HG03097 (cell line): ENCODE data around the gene PRKCH.

ENCODE experiments used
- ATAC-seq: cut with Tn5 transposase; IDR thresholded peaks from one replicate; pipeline ENCODE4 v1.9.1; 2021; ENCODE audit not compliant: unreplicated experiment, low FRiP score

The PRKCH gene

DNA sequence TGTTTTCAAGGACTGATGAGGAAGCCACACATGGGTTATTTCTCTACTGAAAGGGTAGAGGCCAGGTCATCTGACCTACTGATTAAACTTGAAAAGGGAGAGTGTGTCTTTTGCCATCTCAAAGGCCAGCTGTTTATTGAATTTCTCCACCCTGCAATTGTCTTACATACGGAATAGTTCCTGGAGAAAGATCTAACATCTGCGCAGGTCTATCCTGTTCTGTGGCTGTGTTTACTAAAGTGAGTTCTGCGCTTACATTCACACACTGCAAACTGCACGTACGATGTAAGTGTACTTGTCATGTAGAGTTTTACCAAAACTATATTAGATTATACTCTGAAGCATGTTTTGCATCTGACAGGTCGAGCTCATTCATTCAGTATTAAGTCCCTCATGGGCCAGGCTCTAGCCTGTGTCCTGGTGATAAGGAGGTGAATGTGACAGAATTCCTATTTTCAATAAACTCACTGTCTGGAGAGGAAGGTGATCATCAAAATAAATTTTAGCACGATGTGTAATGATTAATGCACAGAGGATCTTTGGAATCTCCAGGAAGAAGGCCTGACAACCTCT is 96.6 kb downstream of the PRKCH start:
- ATAC-seq, result no peak

DNA sequence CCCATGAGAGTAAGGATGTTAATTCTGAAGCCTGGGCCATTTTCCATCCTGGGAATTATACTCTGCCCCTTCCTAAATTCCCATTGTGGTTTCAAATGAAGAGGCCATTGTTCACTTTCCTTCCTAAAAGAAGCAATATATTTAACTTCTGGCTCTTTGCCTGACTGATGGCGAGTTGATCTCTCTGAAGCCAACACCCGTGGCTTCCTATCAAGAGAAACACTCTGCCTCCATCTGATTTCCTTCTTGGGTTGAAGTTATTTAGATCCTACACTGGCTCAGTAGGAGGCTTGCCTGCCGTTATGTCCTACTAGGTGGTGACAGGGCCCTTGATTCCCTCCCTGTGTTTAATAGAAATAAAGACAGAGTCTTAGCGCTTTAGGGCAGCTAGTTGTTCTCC is 97.4 kb downstream of the PRKCH start:
- no peak for ATAC-seq

DNA sequence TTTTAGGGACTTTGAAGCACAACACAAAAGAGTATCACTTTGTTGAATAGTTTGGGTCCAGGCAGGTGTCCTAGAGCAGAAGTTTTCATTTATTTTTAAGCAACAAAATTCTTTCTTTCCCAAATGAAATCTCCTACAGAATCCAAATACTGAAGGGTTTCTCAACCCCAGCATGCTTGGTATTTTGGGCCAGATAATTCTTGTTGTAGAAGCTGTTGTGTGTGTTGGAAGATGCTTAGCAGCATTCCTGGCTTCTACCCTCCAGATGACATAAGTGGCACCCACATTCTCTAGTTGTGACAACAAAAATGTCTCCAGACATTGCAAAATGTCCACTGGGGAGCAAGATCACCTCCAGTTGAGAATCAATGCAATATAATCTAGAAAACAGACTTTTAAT is 97.8 kb downstream of the PRKCH start:
- ATAC-seq, result no peak

DNA sequence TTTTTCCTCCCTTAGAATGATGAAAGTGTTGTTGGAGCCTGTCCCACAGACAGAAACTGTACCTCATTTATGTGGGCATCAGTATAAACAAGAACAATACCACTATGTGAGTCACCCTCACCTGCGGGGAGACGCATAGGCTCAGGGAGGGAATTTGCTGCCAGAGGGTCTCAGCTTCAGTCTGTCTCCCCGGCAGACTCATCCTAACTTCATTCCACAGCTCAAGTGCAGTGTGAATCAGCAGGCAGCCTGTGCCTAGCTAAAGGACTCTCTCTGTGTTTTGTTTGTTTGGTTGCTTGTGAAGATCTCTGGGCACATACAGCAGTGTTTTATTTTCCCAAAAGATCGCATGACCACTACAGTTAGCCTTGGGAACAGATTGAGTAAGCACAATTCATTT is 98.9 kb downstream of the PRKCH start:
- no peak for ATAC-seq

DNA sequence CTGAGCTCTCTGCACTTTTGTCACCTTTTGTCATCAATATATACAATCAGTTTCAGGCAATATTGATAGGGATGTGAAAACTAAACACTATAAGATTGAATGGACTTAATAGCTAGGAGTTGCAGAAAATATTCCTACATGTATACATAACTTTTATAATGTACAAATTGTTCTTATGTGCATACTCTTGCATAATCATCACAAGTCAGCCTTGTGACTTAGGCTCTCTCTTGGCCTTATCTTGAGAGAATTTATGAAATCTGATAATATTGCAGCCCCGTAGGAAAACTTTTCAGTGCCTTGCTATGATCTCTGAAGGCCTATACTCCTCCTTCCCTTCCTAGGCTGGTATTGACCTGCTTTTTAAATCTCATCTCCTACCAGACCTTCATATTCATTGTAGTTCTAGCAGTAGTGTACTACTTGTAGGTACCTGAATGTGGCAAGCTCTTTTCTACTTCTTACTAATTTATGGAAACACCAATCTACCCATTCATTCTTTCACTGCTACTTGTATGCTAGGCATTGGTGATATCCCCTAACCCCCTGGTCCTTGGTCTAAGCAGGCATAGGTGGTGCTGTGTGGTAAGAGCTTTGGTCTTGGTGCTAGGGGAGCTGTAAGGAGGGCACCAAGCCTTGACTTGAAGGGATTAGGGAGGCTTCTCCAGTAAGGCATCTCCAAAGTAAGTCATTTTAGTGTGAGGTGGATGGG is 100.0 kb downstream of the PRKCH start:
- no peak for ATAC-seq

DNA sequence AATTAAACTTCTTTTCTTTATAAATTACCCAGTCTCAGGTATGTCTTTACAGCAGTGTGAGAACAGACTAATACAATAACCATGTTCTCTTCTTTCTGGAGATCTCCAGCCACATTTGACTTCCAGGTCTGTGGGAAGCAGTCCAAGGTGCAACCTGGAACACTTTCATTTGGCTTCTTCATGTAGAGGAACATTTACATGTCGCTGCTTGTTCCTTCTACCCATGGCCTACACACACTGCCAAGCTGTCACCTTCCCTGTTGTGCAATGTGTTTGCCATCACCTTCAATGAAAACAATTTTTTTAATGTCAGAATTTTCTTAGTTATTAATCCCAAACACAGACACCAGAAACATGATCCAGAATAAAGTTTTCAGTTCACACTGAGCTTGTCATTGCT is 104.7 kb downstream of the PRKCH start:
- no peak for ATAC-seq

DNA sequence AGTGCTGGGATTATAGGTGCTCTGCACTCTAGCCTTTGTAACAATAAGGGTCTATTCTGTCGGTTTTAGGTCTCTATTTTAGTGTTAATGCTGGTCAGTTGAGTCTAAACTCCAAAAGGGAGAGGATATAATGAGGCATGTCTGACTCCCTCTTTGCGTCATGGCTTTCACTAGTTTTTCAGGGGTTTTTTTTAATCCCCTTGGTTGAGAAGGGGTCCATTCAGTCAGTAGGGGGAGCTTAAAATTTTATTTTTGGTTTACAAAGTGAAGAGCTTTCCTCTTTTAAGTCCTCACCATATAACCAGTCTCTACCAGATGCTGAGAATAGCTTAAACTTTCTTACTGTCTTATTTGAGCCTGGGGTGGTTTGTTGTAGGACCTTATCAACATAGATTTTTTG is 106.9 kb downstream of the PRKCH start:
- no peak for ATAC-seq

DNA sequence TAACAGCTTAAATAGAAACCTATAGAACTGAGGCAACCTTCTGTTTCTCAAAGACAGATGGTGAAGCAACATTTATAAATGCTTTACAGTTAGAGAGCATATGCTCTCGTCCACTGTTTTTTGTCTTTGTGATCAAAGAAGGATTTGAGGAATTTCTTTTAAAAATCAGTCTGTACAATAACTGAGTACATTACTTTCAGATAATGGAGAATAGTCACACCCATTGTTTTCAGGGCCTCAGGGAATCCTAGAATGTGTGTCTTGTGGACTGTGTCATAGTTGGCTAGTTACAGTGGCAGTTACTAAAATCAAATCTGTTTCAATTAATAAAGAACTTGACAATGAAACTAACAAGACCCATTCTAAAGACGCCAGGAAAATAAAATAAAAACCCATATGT is 107.9 kb downstream of the PRKCH start:
- no peak for ATAC-seq

DNA sequence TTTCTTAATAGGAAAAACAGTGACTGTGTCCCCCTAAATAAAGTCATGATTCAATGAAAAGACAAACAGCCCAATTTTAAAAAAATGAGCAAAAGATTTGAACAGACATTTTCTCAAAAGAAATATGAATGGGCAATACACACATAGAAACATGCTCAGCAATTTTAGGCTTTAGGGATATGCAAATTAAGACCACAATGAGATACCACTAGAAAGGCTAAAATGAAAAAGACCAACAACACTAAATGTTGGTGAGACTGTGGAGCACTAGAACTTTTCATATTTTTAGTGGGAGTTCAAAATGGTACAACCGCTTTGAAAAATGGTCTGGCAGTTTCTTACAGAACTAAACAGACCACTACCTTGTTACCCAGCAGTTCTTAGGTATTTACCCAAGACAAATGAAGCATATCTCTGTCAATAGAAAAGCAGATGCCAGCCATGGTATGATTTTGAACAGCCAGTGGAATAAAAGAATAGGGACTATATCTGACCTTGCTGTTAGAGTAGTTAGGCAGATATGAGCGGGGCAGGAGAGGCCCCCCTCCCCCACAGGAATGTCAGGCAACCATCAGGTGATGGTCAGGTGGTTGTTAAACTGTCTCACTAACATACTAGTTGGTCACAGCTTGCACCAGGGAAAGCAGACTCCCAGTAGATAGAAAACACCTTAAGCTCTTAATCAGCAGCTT is 108.8 kb downstream of the PRKCH start:
- no peak for ATAC-seq

DNA sequence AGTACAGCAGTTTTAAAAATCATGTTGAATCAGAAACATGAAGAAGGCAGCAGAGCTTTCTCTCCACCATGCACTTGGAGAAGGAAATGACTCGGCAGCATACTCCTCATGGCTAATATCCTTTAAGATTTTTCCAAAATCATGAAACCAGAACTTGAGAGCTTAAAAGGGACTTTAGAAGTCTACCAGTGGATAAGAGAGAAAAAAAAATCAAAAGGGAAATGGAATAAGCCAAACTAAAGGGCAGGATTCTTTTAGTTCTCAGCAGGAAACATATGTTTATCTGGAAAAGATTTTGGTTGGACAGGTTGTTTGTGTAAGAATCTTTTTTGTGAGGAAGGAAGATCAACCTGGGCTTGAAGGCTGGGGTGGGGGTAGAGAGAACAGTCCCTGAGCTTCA is 111.8 kb downstream of the PRKCH start:
- ATAC-seq, result no peak

DNA sequence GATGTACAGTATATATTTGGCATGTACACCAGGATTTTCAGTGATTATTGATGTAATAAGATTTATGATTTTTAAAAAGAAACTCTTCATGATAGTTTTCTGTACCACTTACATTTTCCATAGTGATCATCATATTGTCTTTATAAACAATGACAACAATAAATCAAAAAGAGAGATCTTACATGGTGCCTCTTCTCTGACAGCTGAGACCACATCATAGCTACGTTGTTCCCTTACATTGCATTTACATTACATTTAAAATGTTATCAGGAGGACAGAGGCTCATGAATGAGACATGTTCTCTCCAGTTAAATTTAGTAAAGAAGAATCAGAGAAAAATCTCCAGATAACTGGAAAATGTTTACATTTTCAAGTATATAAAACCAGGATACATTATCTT is 112.4 kb downstream of the PRKCH start:
- ATAC-seq, result no peak

DNA sequence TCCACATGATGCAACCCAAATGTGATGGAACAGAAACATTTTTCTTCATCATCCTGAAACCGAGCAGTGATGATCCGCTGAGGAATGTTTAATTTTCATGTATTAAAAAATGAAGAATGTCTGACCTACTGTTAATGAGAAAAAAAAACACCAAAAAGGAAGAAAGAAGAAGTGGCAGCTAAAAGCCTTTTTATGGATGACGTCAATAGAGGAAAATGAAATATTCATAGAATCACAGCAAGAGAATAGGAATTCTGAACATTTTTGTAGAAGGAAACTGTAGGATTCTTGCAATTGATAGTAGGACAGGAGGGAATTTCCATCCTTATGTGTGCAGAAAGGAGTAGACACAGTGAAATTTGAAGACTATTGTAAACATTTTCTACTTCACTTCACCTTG is 112.9 kb downstream of the PRKCH start:
- no peak for ATAC-seq

DNA sequence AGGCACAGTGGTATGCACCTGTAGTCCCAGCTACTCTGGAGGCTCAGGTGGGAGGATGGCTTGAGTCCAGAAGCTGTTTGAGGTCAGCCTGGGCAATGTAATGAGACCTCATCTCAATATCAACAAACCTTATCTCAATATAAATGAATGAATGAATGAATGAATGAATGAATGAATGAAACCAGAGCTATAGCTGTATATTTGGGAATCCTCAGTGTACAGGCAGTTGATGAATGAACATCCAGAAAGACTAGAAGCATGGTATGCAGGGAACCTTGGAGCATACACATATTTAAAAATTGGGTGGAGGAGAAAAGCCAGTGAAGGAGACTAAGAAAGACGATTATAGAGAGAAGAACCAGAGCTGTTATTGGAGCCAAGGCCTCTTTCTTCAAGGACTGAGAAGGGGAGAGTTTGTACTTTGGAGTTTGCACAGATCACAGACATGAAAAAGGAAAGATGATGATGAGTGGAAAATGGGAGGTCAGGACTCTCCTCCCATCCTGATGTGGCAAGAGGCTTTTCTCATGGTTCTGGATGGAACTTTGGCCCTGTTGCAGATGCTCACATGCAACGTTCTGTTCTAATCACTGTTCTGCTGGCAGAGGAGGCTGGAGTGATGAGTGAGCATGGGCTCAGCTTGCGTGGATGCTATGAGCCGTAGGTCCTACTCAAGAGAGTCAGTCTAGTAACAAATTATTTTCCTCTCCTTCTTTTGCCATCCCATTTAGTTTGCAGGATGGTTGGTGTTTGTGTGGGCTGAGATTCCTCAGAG is 114.4 kb downstream of the PRKCH start:
- ATAC-seq, result no peak

DNA sequence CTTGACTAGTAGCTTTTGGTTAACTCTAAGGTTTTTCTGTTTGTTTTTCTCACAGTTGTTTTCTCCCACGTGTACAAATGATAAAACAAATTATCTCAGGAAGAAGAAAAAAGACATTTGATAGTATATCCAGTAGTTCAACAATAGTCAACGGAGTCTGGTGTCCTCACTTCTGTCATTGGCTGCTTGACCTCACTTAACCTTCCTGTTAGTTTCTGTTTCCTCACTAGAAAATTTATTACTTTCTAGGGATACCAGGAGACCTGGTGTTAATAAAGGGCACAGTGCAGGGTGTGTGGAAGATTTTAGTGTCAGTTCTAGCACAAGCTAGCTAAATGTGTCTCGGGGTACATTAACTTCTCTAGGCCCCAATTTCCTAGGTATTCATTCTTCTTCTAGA is 116.0 kb downstream of the PRKCH start:
- no peak for ATAC-seq

DNA sequence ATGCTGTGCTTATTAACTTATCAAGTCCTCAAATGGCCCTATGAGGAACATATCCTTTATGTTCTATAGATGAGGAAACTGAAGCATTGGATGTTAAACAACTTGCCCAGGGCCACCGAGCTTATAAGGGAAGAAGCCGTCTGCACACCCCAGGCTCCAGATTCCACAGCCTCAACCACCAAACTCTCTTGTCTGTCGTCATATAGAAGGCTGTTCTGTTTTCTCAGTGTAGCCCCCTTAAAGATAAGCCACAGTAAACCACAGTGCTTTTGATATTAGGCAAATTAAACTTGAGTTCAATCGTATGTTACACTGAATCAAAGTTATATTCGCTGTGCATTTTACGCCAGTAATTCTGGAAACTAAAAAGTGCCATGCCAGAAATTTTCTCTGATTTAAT is 116.7 kb downstream of the PRKCH start:
- no peak for ATAC-seq

DNA sequence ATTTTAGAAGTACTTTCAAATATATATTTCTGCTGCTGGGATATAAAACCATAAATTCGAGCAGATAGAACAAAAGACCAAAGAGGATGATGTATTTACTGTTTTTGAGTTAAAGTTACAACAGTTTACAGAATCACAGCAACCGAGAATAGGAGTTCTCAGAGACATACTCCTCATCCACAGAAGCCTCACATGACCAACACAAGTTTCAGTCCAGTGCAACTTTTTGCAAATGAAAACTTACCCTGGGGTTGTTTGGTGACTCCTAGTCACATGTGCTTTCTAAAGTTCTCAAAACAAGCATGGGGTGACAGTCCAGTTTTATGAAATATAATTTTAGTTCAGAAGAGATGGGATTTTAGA is 117.1 kb downstream of the PRKCH start:
- ATAC-seq, result no peak

DNA sequence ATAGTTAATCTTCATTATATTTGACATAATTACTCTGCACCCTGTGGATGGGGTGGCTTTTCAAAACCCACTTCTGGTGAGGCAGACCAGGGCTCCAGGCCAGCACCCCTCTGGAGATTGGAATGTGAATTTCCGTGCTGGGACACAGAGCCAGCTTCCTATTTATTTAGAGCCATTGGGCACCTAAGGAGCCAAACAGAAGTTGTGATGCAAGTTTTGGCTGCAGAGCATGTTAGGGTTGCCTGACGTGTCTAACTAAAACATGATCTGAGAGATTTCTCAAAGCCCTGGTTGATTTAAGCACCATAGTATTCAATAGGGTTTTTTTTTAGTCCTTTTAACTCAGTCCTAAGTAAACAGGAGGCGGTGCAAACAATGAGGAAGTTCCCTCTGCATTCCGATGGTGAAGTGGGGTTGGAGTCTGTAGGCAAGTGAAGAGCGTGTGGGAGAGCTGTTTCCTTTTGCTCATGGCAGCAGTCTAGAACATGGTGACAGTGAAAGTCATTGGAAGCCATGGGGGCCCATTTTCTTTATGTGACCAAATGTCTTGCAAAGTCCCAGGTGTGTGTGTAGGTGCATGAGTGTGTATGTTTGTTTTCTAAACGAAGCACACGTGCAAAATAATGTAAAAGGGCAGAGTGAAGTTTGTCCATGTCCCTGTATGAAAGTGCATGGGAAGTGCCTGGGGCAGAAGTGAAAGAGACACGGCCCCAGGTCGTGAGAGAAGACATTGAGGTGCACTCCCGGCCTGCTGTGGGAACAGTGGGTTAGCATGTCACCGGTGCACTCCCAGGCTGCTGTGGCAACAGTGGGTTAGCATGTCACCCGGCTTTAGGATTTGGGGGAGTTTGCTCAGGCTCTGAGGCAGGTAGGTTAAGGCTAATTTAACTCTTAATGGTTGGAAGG is 117.7 kb downstream of the PRKCH start:
- no peak for ATAC-seq

DNA sequence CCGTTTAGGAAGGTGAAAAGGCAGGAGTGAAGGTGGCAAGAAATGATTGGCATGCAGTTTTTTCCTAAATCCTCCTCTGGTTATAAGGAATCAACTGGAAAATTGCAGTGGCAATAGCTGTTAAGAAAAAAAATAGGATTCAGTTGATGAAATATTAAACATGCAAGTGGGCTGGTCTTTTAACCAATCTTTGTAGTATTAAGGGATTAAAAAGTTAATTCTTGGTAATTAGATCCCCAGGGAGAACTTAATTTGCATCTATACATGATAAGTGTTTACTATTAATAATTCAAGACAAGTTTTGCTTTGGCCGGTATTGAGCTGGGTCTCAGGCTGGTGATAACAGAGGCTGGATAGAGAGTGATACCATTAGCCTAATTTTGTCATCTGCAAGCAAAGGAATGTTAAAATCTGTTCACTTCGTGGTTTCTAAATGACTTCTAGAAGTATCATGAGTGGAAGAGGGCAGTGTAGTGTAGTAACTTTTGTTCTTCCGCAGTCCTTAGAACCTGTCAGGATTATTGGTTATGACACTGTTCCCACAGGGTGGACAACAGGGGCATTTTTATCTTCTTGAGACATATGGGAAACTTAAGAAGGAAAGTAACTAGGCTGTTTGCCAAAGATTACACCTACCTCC is 118.5 kb downstream of the PRKCH start:
- ATAC-seq, result no peak

DNA sequence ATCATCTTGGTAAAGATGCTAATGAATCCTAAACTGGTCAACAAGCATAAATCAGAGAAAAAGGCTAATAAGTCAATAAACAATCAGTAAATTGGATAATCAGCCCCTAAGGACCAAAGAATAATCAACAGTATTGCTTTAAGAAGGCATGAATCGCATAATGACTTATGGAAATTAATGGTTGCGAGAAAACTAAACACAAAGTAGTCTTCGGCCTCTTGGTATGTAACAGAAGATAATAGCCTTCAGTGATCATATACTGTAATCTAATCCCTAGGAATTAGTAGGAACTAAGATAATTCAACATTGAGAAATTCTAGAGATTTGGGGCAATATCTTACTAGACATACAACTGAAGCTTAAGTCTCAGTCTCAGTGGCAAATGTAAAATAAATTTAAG is 122.1 kb downstream of the PRKCH start:
- ATAC-seq, result no peak

DNA sequence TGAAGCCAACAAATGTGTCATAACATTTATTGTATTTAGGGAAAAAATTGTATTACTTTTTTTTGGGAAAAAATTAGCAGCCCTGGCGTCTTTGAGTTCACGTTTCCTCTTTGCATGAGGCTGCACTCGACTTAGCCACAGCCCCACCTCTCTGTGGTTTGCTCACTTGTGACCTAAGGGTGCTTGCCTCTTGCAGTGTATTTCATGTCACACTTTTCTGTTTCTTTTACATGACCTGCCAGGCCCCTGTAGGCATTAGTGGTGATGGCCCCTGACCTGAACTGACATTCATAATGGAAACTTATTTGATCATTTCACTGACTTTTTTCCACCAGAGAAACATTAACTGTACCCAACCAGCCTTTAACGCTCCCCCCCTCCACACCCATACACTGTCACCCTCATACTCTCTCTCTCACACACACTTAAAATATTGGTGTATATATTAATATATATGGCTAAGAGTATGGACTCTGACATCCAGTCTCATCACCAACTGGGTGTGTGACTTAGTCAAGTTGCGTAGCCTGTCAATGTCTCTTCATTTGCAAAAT is 122.9 kb downstream of the PRKCH start:
- no peak for ATAC-seq
